DOHH2 (cell line): Measurements from ENCODE around the gene PAEP.

Experiments
- CTCF ChIP-seq: fragments of 200-600 bp; sonication (generic); IDR thresholded peaks from one replicate; pipeline ENCODE4 v1.5.1; 2014; ENCODE audit warnings: antibody characterized with exemption, mild to moderate bottlenecking, low read depth, low read length; ENCODE audit not compliant: poor library complexity, severe bottlenecking
- EZH2phosphoT487 ChIP-seq: fragments of 200-600 bp; sonication (generic); IDR thresholded peaks from 2 replicates; pipeline ENCODE4 v1.6.1; 2017; ENCODE audit warnings: borderline replicate concordance, mild to moderate bottlenecking, antibody characterized with exemption, low read length, moderate library complexity, mixed read lengths

GRCh38 chr9:135612437-135612836 lies 50.9 kb downstream of the PAEP start:
- TF ChIP-seq CTCF = no peak
- TF ChIP-seq EZH2phosphoT487 = no peak
